PC-3 (cell line): ENCODE measurements around the gene VAV3.

Source experiments
- EZH2 ChIP-seq: fragments of 300-600 bp; sonication (generic); IDR thresholded peaks from one replicate; pipeline ENCODE4 v1.6.1; 2017; ENCODE audit warnings: antibody characterized with exemption, mild to moderate bottlenecking, low read length; ENCODE audit not compliant: unreplicated experiment
- TF ChIP-seq, protein P1 (sequence below): fragments of 300-600 bp; sonication (generic); conservative IDR thresholded peaks from 2 replicates; pipeline ENCODE4 v1.5.1; 2017; ENCODE audit warnings: antibody characterized with exemption, low read depth, mild to moderate bottlenecking, low read length

DNA sequence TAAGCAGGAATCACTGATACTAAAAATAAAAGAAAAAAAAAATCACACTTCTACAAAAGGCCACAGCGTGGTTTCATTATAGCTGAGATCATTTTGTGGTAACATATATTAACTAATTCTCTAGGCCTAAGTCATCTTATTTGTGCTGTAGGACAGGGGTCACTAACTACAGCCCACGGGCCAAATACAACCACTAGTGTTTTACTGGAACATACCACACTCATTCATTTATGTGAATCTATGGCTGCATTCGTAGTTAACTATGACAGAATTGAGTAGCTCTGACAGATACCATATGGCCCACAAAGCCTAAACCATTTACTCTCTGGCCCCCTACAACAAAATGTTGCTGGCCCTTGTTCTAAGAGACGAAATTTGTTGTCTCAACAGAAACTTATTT, 224.4 kb downstream of the VAV3 start:
- TF ChIP-seq, protein P1, sequence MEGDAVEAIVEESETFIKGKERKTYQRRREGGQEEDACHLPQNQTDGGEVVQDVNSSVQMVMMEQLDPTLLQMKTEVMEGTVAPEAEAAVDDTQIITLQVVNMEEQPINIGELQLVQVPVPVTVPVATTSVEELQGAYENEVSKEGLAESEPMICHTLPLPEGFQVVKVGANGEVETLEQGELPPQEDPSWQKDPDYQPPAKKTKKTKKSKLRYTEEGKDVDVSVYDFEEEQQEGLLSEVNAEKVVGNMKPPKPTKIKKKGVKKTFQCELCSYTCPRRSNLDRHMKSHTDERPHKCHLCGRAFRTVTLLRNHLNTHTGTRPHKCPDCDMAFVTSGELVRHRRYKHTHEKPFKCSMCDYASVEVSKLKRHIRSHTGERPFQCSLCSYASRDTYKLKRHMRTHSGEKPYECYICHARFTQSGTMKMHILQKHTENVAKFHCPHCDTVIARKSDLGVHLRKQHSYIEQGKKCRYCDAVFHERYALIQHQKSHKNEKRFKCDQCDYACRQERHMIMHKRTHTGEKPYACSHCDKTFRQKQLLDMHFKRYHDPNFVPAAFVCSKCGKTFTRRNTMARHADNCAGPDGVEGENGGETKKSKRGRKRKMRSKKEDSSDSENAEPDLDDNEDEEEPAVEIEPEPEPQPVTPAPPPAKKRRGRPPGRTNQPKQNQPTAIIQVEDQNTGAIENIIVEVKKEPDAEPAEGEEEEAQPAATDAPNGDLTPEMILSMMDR = no peak
- no peak for TF ChIP-seq EZH2
